SU-DHL-6 (cell line): Measurements from ENCODE around the gene ARHGDIB.

Experiments
- H2AFZ ChIP-seq: fragments of 200-600 bp; sonication (generic); 2 replicates; pipeline ENCODE4 v1.6.1; 2014; ENCODE audit warnings: low read depth, mild to moderate bottlenecking, moderate library complexity, mixed read lengths, antibody characterized with exemption, low read length; ENCODE audit not compliant: severe bottlenecking
- H3F3A ChIP-seq: fragments of 200-600 bp; shearing (Covaris generic); 2 replicates; pipeline ENCODE4 v1.6.0; 2016; ENCODE audit warnings: antibody characterized with exemption, mild to moderate bottlenecking; ENCODE audit not compliant: insufficient read depth
- H3K27ac ChIP-seq: fragments of 200-600 bp; sonication (generic); 2 replicates; pipeline ENCODE4 v1.5.1; 2016; ENCODE audit warnings: low read depth, mild to moderate bottlenecking, low read length, moderate library complexity, mixed read lengths
- H3K27me3 ChIP-seq: fragments of 200-600 bp; sonication (generic), shearing (Covaris generic); 2 replicates; pipeline ENCODE4 v1.6.0; 2014; ENCODE audit warnings: mild to moderate bottlenecking, low read length
- H3K36me3 ChIP-seq: fragments of 200-600 bp; sonication (generic); 2 replicates; pipeline ENCODE4 v1.6.1; 2014; ENCODE audit warnings: mild to moderate bottlenecking, low read length, mixed read lengths
- H3K4me2 ChIP-seq: fragments of 300-600, 200-600 bp; shearing (Covaris generic), sonication (generic); 2 replicates; pipeline ENCODE4 v1.6.0; 2014; ENCODE audit warnings: low read length, low read depth, mild to moderate bottlenecking; ENCODE audit not compliant: poor library complexity, severe bottlenecking
- H3K4me3 ChIP-seq: fragments of 200-600 bp; sonication (generic); 2 replicates; pipeline ENCODE4 v1.5.1; 2014; ENCODE audit warnings: antibody characterized with exemption, low read length, mild to moderate bottlenecking, mixed read lengths; ENCODE audit not compliant: insufficient read depth, poor library complexity, severe bottlenecking
- H3K79me2 ChIP-seq: fragments of 200-600 bp; sonication (generic); 2 replicates; pipeline ENCODE4 v1.6.1; 2014; ENCODE audit warnings: mild to moderate bottlenecking, low read length, moderate library complexity; ENCODE audit not compliant: insufficient read depth
- H3K9ac ChIP-seq: fragments of 200-600 bp; sonication (generic); 2 replicates; pipeline ENCODE4 v1.7.0; 2014; ENCODE audit warnings: mild to moderate bottlenecking, low read length
- H3K9me2 ChIP-seq: fragments of 200-600 bp; sonication (generic); replicated peaks from 2 replicates; pipeline ENCODE4 v1.6.1; 2014; ENCODE audit warnings: low read length; ENCODE audit not compliant: insufficient read depth
- H3K9me3 ChIP-seq: fragments of 200-600 bp; sonication (generic); 2 replicates; pipeline ENCODE4 v1.6.1; 2014; ENCODE audit warnings: low read length, mixed read lengths; ENCODE audit not compliant: insufficient read depth
- H4K20me1 ChIP-seq: fragments of 200-600 bp; sonication (generic); 2 replicates; pipeline ENCODE4 v1.6.1; 2014; ENCODE audit warnings: low read depth, mild to moderate bottlenecking, antibody characterized with exemption, low read length, moderate library complexity, mixed read lengths
- EZH2phosphoT487 ChIP-seq: fragments of 200-600 bp; sonication (generic), shearing (Covaris generic); conservative IDR thresholded peaks from 2 replicates; pipeline ENCODE4 v1.6.1; 2018; ENCODE audit warnings: mild to moderate bottlenecking, antibody characterized with exemption, low read length, moderate library complexity, mixed read lengths
- TF ChIP-seq, protein P1 (sequence below): fragments of 200-600 bp; sonication (generic); IDR thresholded peaks from one replicate; pipeline ENCODE4 v1.5.1; 2017; ENCODE audit warnings: antibody characterized with exemption, mild to moderate bottlenecking, low read length, moderate library complexity; ENCODE audit not compliant: insufficient read depth, poor library complexity, severe bottlenecking

ARHGDIB gene

GRCh38 chr12:14961466-14962152 is at the start of gene ARHGDIB:
Gene ARHGDIB (minus strand): TSS chr12:14961601. CDS start chr12:14950712, 10,889 bp downstream.
- peaks cover 49% of the 10 kb centered on the region for H3F3A ChIP-seq
- H3K9me2 ChIP-seq: no peaks in the 10 kb centered on the region
- H3K4me3 ChIP-seq: peak within 1 kb of the TSS; percentile 95
- H3K9me3 ChIP-seq: no peaks in the 10 kb centered on the region
- H3K79me2 ChIP-seq: peaks cover 48% of the 10 kb centered on the region
- peak within 1 kb of the TSS; percentile 96 for H3K27ac ChIP-seq
- H3K36me3 ChIP-seq: no peaks in the 10 kb centered on the region
- H3K9ac ChIP-seq: peak within 1 kb of the TSS; percentile 86
- peak within 1 kb of the TSS; percentile 98 for H3K4me2 ChIP-seq
- H3K27me3 ChIP-seq: no peaks in the 10 kb centered on the region
- peak within 1 kb of the TSS; percentile 94 for H2AFZ ChIP-seq
- H4K20me1 ChIP-seq: 0 out of 2 replicates have a peak, but pooled peaks cover 4% of the 10 kb centered on the region
- no peak for TF ChIP-seq EZH2phosphoT487

- Histone ChIP-seq H3K27ac (no peak overlapping the region), H3K9ac (no peak overlapping the region), H4K20me1 (no peaks in the 10 kb centered on the region), H3K27me3 (no peaks in the 10 kb centered on the region), H3K9me3 (no peaks in the 10 kb centered on the region), H3K4me3 (no peak overlapping the region), H3K79me2 (no peaks in the 10 kb centered on the region), H3F3A (no peaks in the 10 kb centered on the region), H2AFZ (no peak overlapping the region), H3K9me2 (no peaks in the 10 kb centered on the region), H3K36me3 (no peaks in the 10 kb centered on the region), H3K4me2 (no peak overlapping the region)
- TF ChIP-seq, protein P1, sequence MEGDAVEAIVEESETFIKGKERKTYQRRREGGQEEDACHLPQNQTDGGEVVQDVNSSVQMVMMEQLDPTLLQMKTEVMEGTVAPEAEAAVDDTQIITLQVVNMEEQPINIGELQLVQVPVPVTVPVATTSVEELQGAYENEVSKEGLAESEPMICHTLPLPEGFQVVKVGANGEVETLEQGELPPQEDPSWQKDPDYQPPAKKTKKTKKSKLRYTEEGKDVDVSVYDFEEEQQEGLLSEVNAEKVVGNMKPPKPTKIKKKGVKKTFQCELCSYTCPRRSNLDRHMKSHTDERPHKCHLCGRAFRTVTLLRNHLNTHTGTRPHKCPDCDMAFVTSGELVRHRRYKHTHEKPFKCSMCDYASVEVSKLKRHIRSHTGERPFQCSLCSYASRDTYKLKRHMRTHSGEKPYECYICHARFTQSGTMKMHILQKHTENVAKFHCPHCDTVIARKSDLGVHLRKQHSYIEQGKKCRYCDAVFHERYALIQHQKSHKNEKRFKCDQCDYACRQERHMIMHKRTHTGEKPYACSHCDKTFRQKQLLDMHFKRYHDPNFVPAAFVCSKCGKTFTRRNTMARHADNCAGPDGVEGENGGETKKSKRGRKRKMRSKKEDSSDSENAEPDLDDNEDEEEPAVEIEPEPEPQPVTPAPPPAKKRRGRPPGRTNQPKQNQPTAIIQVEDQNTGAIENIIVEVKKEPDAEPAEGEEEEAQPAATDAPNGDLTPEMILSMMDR: peak; percentile 9
- no peak for TF ChIP-seq EZH2phosphoT487
Measured at GRCh38 chr12:15011162-15011561, 49.8 kb upstream of the ARHGDIB start.

DNA sequence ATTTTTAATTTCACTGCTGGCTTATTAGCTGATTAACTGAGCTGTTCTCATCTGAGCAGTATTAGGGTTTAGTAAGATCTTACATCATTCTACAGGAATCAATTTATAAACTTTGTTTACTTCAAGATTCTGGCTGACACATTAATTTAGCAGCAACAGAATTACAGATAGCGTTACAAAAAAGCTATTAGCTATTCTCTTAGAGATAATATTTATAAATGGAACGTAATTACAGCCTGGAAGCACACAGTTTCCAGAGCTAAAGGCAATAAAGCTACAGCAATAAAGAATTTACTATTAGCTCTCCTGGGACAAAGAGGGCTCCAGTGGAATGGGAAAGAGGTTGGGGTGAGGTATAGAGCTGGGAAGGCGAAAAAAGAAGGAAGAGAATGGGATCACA is 46.1 kb upstream of the ARHGDIB start:
- H3K4me2 ChIP-seq: no peak overlapping the region
- H3K9ac ChIP-seq: no peak overlapping the region
- no peaks in the 10 kb centered on the region for H3K9me2 ChIP-seq
- no peaks in the 10 kb centered on the region for H3F3A ChIP-seq
- H3K79me2 ChIP-seq: no peaks in the 10 kb centered on the region
- H3K36me3 ChIP-seq: no peaks in the 10 kb centered on the region
- H4K20me1 ChIP-seq: no peaks in the 10 kb centered on the region
- H3K27ac ChIP-seq: no peak overlapping the region
- no peak overlapping the region for H2AFZ ChIP-seq
- no peaks in the 10 kb centered on the region for H3K27me3 ChIP-seq
- H3K9me3 ChIP-seq: no peaks in the 10 kb centered on the region
- TF ChIP-seq, protein P1: no peak
- no peak for TF ChIP-seq EZH2phosphoT487
- H3K4me3 ChIP-seq: no peak overlapping the region

GRCh38 chr12:15005064-15005463 is 43.7 kb upstream of the ARHGDIB start:
- H3K36me3 ChIP-seq: no peaks in the 10 kb centered on the region
- no peaks in the 10 kb centered on the region for H3K27me3 ChIP-seq
- TF ChIP-seq EZH2phosphoT487: no peak
- TF ChIP-seq, protein P1: no peak
- no peak overlapping the region for H3K27ac ChIP-seq
- H3K9ac ChIP-seq: no peak overlapping the region
- H2AFZ ChIP-seq: no peak overlapping the region
- no peaks in the 10 kb centered on the region for H3K9me3 ChIP-seq
- H3F3A ChIP-seq: no peaks in the 10 kb centered on the region
- no peaks in the 10 kb centered on the region for H4K20me1 ChIP-seq
- no peaks in the 10 kb centered on the region for H3K79me2 ChIP-seq
- H3K9me2 ChIP-seq: no peaks in the 10 kb centered on the region
- no peak overlapping the region for H3K4me2 ChIP-seq
- H3K4me3 ChIP-seq: no peak overlapping the region
